GM18867 (cell line): Measurements from ENCODE around the gene PPP1R3G.
"Not testable (repeated sequence)": the region's sequence is repeated elsewhere in the genome, so short reads cannot be mapped to it uniquely, and the experiment has no call there.

Experiments used
- ATAC-seq: cut with Tn5 transposase; IDR thresholded peaks from one replicate; pipeline ENCODE4 v1.9.1; 2021; ENCODE audit warnings: mild to moderate bottlenecking, moderate library complexity; ENCODE audit not compliant: unreplicated experiment

Gene PPP1R3G

GRCh38 chr6:5115168-5115567 is 30.0 kb downstream of the PPP1R3G start:
- no peak for ATAC-seq

- ATAC-seq, result no peak
Measured at GRCh38 chr6:5116243-5116991, 31.3 kb downstream of the PPP1R3G start.

DNA sequence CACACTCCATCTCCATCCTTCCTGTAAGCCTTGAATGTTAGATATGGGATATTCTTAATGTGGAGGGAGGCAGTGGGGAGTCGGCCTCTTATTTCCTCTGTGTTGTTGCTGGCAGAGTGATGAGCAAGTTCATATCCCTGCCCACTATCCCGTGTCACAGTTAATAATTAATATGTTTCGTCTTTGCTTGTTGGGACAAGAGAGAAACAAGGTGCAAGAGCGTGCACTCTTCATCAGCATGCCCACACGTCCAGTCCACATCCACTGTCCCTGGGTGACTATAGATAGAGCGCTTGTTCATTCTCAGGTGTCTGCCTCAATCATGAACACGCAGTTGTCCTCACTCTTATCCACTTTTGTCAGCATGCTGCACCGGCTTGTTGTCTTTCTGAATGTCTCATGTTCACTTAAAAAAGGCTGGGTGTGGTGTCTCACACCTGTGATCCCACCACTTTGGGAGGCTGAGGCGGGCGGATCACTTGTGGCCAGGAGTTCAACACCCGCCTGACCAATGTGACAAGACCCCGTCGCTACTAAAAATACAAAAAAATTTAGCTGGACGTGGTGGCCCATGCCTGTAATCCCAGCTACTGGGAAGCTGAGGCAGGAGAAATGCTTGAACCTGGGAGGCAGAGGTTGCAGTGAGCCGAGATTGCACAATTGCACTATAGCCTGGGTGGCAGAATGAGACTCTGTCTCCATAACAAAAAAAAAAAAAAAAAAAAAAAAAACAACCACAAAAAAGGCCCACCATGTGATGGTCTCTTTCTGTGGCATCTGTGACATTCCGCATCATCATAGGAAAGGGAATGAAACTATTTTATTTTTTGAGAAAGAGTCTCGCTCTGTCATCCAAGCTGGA is 34.2 kb downstream of the PPP1R3G start:
- no peak for ATAC-seq

- ATAC-seq, result no peak
Measured at GRCh38 chr6:5120011-5120410, 34.9 kb downstream of the PPP1R3G start.

- ATAC-seq, result not testable (repeated sequence)
Measured at GRCh38 chr6:5120543-5120942, 35.4 kb downstream of the PPP1R3G start.

GRCh38 chr6:5121479-5121878 is 36.3 kb downstream of the PPP1R3G start:
- no peak for ATAC-seq

- ATAC-seq, result no peak
Measured at GRCh38 chr6:5121956-5122355, 36.8 kb downstream of the PPP1R3G start.

DNA sequence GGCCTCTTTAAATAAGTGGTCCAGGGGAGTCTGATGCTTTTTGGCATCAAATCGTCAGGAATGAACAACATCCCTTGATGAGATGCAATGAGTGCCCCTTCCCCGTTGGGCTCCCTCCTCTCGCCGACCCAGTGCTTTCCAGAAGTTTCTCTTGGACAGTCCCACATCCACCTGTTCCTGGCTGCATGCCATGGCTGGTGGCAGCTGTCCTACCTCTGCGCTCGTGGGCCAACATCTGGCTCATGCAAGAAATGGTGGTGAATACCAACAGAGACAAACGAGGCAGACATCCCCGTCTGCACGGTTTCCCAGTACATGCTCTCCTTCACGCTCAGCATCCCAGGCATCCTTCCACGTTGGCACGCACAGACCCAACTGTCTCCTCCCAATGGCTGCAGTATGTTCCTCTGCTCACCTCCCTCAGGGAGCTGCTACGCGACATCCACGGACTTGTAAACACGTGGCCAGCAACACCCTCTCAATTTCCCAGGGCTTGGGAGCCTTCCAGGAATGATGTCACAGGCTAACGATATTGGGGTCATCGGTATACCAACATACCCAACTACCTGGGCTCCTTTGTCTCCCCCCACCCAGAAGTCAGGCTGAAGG is 37.5 kb downstream of the PPP1R3G start:
- ATAC-seq, result no peak

- ATAC-seq, result no peak
Measured at GRCh38 chr6:5123296-5124143, 38.4 kb downstream of the PPP1R3G start.

GRCh38 chr6:5124526-5124925 is 39.4 kb downstream of the PPP1R3G start:
- ATAC-seq, result no peak

GRCh38 chr6:5125152-5126006 is 40.2 kb downstream of the PPP1R3G start:
- no peak for ATAC-seq

- no peak for ATAC-seq
Measured at GRCh38 chr6:5126214-5126613, 41.1 kb downstream of the PPP1R3G start.

DNA sequence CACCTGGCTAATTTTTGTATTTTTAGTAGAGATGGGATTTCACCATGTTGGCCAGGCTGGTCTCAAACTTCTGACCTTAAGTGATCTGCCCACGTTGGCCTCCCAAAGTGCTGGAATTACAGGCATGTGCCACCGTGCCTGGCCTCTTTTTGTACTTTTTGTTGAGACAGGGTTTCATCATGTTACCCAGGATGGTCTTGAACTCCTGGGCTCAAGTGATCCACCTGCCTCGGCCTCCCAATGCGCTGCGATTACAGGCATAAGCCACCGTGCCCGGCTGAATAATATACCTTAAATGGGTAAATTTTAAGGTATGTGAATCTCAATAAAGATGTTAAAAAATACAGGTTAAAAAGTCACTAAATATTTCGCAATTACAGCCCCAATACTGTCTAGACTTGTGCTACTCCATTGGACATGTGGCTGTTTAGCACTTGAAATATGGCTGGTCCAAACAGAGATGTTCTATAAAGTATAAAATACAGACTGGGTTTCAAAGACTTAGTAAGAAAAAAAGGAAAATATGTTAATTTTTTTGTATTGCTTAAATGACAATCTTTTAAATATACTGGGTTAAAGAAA is 42.1 kb downstream of the PPP1R3G start:
- no peak for ATAC-seq

DNA sequence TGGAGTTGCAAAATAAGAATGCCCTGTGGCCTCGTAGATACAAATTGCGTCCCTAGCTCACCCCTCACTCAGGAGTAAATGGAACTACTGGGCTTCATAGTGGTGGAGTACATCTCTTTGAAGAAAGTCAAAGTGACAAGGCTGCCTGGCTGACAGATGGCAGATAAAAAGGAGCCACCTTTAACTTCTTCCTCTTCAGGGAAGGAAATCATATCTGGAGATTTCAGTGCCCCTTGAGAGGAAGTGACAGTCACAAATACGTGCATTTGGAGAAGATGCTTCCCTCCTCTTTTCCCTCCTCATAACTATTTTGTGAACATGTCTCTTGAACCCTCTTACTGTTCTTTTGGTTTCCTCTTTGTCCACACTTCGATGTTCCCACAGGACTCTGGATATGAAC is 43.2 kb downstream of the PPP1R3G start:
- ATAC-seq, result no peak

DNA sequence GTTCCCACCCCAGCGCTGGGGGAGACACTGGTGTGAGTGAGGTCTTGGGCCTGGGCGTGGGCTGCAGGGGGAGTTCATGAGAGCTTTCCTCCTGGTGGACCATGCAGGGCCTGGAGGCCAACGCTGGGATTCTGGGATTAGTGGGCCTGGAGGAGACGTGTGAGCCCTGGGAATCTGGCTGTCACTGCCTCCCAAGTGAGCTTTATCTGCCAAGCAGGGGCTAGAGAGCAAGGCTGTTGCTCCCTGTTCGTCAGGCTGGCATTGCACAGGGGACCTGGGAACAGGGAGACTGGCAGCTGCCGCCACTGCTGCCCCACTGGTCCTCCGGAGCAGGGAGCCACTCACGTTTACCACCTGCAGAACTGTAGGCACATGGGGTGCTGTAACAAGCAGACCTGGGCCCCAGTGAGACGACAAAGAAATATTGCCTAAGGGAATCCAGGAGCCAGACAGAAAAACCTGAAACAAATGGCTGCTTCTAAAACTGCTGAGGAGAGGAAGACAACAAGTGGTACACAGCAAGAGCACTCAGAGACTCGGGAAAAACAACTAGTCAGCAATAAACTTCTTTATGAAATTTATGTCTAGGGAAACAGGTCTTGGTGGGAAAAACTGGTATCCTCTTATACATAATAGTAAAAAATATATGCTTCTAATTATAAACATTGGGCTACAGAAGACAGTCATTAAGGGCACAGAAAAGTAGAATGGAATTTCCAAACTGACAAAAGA is 45.2 kb downstream of the PPP1R3G start:
- ATAC-seq, result no peak

DNA sequence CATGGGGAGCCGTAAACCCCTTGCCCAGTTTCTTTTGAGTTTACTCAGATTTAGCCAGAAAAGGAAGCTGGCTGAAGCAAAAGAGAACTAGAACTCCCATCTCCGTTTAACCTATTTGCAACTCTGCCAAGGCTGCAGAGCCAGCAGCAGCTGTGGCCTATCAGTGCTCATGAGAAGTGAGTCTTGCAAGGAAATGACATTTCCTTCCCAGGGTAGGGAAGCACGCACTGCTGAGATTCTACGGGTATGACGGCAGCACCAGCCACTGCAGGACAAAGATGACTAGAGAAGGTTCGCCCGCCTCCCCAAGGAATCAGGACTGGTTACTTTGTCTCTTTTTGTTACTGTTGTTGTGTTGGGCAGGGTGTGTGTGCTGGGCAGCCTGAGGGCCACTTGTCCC is 47.6 kb downstream of the PPP1R3G start:
- peak; percentile 87 for ATAC-seq

DNA sequence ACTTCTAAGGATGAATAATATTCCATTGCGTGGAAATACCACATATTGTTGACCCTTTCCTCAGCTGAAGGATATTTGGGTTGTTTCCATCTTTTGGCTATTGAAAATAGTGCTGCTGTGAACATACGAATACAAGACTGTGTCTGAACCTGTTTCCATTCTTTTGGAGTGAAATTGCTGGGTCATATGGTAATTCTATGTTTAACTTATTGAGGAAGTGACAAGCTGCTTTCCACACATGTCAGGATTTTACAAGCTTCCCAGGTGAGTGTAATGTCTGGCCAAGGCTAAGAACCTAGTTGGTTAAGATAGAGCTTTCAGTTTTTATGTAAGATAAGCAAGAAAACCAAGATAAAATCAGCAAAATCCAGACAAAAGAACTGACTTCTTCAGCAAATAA is 48.8 kb downstream of the PPP1R3G start:
- ATAC-seq, result no peak

DNA sequence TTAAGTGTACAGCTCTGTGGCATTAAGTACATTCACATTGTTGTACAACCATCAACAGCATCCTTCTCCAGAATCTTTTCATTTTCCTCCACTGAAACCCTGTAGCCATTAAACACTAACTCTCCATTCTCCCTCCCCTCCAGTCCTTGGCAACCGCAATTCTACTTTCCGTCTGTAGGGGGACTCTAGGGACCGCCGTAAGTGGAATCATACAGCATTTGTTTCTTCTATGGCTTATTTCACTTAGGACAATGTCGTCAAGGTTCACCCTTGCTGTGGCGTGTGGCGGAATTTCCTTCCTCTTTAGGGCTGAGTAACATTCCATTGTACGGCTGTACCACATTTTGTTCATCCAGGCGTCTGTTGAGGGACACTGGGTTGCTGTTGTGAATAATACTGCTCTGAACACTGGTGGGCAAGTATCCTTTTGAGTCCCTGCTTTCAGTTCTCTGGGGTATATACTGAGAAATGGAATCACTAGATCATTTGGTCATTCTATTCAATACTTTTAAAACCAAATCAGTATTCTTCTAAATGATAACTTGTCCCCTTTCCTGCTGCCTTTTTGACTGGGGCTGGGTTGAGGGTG is 50.7 kb downstream of the PPP1R3G start:
- ATAC-seq, result no peak

DNA sequence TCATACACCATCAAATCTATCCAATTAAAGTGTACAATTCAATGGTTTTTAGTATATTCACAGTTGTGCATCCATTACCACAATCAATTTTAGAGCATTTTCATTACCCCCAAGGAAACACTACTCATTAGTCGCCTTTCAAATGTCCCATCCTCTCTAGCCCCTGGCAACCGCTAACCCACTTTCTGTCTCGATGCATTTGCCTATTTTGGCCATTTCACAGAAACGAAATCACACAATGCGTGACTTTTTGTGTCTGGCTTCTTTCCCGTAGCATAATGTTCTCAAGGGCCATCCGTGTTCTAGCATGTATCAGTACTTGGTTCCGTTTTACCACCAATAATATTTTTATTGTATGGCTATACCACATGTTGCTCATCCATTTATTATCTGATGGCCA is 51.7 kb downstream of the PPP1R3G start:
- ATAC-seq, result no peak
